Measurements from ENCODE around the gene GFOD2.

The GFOD2 gene

DNA sequence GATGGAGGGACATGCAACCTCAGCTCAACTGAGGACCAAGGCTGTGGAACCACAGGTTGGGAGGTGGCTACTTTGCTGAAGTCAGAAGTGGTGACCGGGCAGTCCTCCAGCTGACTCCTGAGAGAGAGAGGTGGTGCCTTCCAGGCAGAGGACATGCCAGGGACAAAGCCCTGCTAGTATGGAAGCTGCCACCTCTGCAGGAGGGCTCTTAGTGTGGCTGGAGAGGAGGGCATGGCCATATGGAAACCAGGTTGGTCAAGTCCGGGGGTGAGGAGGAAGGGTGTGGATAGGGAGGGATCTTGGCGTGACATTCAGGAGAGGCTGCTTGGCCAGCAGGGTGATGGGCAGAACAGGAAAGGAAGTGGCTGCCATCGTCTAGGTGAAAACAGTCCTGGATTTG is 46.8 kb downstream of the GFOD2 start:
- no peak for DNase-seq (ENCODE audit: low read depth)

DNA sequence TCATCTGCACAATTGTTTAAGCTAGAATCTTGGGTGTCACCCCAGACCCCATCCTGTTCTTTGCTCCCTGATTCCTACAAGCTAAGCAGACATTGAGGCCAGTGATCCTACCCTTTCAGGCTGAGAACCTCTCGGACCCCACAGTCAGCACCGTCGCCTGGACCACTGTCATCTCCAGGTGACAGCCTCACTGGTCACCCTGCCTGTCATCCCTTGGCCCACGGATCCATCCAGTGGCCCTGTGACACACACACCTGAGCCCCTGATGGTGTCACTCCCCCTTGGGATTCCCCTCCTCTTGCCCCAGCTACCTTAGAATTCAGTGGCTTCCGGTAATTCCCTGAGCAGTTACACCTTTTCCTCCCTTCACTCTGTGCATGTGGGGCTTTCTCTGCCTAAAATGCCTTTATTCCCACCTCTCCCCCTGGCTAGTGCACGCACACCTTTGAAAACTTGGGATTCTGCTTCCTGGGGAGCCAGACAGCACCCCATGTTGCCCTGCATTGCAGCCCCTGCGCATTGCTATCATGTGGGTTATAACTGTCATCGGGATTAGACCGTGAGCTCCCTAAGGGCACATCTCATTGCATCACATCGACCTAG is 49.5 kb downstream of the GFOD2 start:
- no peak for DNase-seq (ENCODE audit: low read depth)

DNA sequence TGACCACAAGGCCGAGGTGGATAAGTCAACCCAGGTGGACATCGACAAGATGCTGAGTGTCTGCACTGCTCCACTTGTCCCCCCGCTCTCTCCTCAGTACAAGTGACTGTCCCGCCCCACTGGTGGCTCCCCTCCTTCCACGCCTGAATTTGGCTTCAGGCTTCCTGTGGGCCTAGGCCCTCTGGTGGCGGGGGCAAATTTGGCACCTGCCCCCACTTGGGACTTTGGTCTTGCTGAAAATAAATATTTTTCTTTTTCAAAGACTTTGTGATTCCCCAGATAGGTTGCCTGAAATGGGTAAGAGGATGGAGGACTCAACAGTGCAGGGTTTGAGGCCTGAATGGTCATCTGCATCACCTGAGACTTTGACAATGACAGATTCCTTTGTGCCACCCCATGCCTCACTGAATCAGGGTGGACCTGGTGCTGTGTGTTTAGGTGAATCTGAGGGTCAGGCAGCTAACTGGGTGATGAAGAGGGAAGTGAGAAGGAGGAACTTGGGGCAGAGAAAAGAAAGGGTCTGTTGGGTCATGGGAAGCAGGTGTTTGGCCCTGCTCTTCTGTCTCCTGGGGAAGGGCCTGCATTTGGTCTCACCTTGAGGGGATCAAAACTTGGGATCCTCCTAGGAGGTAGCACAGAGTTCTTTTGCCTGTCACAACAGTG is 50.5 kb downstream of the GFOD2 start:
- DNase-seq (ENCODE audit: low read depth), result no peak

DNA sequence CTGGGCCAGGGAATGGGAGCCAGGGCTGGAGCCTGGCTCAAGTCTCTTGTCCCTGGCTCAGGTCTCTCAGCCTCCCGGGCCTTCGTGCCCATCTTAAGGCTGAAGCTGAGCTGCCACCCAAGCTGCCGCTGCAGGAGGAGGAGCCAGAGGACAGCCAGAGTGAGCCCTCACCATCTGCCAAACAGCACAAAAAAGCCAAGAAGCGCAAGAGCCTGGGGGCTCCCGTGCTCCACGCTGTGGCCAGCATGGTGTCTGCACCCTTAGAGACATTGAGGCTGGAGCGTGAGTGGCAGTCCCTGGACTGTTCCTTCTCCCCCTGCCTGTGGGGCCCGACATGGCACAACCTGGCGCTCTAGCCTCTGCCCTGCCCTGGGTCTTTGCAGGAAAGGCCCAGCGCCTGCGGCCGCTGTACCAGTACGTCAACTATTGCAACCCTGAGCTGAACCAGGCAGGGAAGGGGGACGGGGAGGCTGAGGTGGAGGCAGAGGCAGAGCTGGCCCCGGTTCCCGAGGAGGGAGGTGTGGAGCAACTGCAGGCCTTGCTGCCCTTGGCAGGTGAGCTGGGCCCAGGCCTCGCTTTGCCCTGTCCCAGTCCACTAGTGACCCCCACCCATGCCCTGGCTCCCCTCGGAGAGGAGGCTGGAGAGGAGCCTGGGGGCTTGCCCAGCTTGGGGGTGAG is 51.2 kb downstream of the GFOD2 start:
- DNase-seq (ENCODE audit: low read depth), result peak; percentile 89

DNA sequence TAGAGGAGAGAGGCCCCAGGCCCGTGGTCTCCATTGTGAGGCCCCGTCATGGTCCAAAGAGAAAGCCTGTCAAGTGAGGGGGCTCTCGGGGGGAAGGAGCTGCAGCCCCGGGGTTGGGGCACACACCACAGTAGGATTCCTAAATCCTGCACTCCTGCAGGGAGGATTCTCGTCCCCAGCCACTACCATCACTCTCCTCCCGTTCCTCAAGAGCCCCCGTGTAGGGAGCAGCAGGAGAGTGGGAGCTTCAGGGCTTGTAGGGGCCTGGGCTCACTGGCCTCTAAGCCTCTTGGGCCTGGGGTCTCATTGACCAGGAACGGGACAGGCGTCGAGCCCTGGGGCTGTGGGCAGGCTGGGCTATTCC is 51.7 kb downstream of the GFOD2 start:
- DNase-seq (ENCODE audit: low read depth), result no peak

DNA sequence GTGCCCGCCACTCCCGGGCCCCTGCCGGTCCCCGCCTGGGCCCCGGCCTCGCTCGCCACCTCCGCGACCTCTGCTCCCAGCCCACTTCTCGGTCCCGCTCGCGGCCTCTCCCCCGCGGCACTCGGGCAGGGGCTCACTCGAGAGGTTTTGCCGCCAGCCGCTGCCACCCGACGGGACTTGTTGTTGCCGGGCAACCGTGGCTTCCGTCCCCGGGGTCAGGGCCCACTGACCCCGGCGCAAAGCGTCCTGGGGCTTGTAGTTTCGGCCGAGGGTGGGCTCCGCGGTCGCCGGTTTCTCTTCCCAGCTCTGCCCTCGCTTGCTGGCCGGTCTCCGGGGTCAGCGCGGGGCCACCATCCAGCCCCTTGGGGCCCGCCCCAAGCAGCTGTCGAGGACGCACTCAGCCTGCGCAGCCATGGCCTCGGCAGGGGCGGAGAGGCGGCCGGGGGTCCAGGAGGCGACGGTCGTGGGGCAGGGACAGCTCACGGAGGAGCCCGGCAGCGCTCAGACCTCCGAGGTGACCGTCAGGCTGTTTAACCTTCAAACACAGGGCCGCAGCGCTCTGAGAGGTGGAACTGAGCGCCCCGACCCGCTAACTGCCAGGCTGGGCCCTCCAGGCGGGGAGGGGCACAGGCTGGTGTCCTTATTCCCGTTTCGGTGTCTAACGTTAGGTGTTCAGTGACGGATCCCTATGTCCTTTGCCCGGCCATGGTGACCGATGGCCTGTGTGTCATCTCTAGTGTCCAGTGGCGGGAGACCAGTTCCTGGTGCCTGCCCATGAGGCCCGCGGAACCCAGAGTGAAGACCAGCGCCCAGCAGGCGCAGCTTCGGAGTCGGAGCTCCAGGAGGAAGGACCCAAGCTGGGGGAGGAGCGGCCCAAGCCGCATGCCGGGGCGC is 52.3 kb downstream of the GFOD2 start, which contains the start of the genes C16orf86 and ENKD1:
Gene C16orf86, plus strand, starts transcription at position 256 of the 894 bp plus-strand sequence. Its CDS starts 157 bp downstream, at position 413.
Gene ENKD1, minus strand, starts transcription at position 192 of the 894 bp plus-strand sequence. CDS start 308 bp downstream, outside the sequence.
- DNase-seq (ENCODE audit: low read depth), result peak; percentile 53

DNA sequence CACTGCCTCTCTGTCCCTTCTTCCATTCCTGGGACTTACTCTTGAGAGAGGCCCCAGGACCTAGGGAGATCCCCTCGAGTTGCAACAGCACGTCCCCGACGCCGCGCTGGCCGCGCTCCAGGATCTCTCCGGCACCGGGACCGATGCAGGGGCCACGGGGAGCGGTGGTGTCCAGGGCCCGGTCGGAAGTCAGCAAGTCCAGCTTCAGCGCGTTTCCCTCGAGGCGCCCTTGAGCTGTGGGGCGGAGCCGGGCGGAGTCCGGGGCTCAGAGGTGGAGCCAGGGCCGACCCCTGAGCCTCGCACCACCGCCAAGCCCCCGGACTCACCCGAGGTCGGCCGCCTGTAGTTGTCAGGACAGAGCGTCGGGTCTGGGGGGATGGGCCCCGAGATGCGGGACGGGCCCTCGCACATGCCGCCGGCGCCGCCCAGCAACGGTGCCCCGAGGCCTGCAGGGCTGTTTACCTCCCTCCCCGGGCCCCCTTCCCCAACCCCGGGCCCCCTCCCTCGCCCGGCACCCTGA is 53.0 kb downstream of the GFOD2 start:
- DNase-seq (ENCODE audit: low read depth), result no peak

DNA sequence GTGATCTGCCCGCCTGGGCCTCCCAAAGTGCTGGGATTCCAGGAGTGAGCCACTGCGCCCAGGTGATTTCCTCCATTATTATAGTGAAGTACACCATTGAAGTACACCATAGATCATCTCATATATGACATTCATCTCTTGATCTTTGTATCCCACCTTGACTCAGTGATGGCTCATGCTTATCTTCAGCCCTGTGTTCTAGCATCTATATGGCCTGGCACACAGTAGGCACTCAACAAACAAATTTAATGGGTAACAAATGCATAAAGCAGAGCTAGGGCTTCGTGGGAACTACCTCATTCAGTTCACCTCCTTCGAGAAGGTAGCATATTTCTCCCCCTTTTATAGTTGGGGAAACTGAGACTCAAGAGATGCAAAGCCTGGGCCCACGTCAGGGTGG is 53.5 kb downstream of the GFOD2 start:
- DNase-seq (ENCODE audit: low read depth), result no peak

DNA sequence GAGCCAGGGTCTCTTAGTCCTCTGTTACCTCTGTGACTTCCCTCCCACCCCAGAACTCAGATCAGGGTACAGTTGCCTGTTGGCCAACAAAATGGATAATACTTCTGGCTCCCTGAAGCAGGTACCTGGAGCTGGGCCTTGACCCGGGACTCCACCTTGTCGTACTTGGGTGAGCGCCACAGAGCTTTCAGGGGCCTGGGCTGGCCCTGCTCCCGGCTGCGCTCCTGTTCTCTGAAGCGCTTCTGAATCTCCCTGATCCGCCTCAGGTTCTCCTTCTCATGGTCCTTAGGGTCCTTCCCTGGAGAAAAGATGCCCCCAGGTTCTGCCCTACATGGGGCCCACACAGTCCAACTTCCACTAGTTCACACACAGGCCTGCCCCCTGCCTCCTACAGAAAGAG is 54.2 kb downstream of the GFOD2 start:
- no peak for DNase-seq (ENCODE audit: low read depth)

DNA sequence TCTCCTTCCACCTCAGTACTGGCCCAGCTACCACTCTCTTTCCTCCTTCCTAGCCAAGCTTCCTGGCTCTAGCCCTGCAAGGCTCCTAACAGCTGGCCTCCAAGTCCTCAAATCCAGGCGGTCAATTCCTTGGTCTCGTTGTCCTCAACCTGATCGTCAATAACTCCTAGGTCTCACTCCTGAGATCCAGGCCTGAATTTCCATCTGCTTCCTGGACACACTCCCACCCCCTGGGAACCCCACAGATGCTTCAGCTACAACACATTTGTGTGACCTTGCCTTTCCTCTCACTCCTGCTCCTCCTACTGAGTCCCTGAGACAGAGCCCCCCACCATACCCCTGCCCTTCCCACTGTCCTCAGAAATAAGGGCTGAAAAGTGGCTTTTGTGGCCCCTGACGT is 54.9 kb downstream of the GFOD2 start:
- no peak for DNase-seq (ENCODE audit: low read depth)

DNA sequence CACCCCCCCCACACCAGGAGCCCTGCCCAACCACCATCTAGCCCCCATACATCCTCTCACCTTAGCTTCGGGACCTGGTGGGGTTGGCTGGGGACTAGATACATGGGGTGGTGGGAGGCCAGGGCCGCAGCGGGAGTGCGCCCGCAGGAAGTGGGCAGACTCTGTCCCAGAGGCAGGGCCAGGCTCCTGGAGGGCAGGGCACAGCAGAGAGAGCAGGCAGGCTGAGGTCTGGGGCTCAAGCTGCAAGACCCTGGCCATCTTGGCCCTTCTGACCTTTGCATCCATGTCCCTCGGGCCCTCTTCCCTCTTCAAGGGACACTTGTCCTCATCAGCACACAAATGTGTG is 55.3 kb downstream of the GFOD2 start:
- DNase-seq (ENCODE audit: low read depth), result no peak

DNA sequence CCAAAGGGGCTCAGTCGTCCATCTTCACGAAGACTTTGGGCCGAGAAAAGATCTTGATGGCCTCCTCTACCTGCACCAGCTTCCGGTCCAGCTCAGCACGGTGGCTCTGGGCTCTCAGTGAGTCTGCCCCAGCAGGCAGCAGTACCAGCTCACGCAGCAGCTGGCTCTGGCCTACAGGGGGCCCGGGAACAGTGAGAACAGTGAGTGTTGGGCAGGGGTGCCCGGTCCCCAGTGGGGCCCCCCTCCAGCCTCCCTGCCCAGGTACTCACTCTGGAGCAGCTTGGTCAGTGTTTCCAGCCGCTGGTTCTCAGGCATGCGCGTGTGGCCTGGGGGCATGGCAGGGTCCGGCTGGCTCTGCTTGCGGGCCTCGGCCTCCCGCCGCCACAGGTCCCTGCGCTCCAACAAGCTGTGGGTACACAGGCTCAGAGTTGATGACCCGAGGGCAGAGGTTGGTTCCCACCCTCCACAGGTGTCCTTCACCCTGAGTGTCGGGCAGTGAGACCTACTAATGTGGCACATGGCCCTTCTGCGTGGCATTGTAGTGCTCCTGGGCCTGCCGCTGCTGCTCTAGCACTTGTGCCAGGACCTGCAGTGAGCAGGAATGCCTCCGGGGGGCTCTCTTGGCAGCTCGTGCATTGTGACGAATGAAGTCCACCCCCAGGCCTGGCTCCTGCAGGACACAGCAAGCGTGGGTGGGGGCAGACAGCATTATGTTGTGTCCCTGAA is 55.8 kb downstream of the GFOD2 start:
- no peak for DNase-seq (ENCODE audit: low read depth)

DNA sequence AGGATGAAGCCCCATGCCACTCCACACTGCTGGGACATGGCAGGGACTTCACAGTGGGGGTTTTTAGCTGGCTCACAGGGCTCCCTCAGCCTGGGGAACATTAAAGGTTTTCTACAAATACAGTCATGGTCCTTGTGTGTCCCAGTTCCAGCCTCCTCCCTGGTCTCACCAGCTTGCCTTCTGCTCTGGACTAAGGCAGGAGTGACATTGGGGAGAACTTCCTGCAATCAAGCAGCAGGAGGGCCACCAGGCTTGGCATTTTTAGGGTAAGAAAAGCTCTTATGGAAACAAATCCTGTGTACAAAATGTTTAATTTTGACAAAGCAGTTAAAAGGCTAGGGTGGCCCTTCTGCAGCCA is 56.5 kb downstream of the GFOD2 start:
- no peak for DNase-seq (ENCODE audit: low read depth)

DNA sequence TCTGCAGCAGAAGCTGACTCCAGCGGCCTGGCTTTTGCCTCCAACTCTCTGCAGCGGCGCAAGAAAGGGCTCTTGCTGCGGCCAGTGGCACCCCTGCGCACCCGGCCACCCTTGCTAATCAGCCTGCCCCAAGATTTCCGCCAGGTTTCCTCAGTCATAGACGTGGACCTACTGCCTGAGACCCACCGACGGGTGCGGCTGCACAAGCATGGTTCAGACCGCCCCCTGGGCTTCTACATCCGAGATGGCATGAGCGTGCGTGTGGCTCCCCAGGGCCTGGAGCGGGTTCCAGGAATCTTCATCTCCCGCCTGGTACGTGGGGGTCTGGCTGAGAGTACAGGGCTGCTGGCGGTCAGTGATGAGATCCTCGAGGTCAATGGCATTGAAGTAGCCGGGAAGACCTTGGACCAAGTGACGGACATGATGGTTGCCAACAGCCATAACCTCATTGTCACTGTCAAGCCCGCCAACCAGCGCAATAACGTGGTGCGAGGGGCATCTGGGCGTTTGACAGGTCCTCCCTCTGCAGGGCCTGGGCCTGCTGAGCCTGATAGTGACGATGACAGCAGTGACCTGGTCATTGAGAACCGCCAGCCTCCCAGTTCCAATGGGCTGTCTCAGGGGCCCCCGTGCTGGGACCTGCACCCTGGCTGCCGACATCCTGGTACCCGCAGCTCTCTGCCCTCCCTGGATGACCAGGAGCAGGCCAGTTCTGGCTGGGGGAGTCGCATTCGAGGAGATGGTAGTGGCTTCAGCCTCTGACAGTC is 57.0 kb downstream of the GFOD2 start:
- no peak for DNase-seq (ENCODE audit: low read depth)

DNA sequence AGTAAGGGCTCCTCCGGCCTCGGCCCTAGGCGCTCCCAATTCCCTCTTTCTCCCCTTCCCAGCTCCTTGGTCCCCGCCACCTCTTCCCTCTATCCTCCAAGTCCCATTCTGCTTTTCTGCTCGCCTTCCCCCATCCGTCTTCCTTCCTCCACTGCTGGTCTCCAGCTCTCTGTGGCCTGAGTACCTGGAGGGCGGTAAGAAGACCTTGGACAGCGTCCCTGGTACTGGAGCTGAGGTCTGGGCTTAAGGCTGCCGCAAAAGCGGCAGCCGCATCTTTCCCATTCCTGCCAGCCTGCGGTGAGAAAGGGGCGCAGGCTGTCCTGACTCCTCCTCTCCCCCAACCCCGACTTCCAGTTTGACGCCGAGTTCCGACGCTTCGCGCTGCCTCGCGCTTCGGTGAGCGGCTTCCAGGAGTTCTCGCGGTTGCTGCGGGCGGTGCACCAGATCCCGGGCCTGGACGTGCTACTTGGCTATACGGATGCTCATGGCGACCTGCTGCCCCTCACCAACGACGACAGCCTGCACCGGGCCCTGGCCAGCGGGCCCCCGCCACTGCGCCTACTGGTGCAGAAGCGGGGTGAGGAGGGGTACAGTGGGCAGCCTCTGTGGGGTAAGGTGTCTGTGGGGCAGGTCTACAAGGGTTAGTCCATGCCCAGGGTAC is 57.9 kb downstream of the GFOD2 start:
- no peak for DNase-seq (ENCODE audit: low read depth)

DNA sequence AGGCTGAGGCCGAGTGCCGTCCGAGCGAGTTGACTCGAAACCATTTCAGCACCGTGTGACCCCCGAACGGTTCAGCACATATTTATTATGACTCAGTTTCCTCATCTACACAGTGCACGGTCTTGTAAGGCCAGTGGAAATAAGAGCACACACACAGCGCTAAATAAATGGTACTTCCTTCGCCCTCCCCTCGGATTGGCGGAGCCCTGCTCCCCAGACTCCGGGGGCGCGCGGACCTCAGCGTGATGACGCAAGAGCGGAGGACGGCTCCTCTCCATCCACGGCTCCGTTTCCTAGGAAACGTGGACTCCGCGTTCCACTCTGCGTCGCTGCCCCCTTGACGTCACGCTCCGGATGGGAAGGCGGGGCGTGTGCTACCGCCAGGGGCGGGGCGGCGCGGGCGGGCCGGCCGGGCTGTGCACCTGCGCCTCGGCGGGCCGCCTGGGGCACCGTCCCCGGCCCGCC is 58.5 kb downstream of the GFOD2 start, which contains the start of gene PARD6A:
Gene PARD6A, plus strand, starts transcription at position 397 of the 465 bp plus-strand sequence. CDS start 79 bp downstream, outside the sequence.
- DNase-seq (ENCODE audit: low read depth), result peak; percentile 95

DNA sequence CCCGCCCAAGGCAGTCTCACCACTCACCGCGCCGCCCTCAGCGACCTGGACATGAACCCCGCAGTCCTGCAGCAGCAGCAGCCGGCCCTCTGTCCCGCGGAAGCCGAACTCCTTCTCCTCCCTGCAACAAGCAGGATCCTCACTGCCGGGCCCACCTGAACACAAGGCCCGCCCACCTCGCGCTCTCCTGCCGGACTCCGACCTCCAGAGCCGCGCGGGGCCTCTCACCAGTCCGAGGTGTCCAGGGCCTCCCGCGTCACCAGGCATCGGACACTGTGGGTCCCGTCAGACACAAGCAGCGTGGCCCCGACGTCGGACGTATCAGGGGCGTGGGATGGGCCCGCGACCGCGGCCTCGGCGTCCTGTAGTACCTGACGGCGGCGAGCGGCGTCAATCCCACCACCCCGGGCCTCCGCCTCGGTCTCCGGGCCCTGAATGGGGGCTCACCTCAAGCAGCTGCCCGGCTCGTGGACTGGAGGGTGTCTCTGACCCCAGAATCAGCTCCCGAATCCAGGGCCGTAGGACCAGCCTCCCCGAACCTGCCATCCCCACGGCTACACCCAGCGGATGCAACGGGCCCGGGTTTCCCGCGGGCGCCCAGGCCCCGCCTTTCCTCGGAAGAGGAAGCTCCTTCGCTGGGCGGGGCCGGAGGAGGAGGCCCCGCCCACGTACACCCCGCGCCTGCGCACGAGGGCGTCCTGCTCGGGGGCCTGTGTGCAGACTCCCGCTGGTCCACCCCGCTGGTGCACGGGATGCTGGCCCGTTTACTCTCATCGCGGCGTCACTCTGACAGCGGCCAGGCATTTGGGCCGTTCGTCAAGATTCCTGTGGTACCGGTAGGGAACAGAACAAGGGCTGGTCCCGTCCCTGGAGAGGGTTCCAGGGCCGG is 59.2 kb downstream of the GFOD2 start, which contains the start of gene ACD:
Gene ACD, minus strand, starts transcription at position 586 of the 889 bp plus-strand sequence. Its CDS starts 40 bp downstream, at position 546.
- peak; percentile 75 for DNase-seq (ENCODE audit: low read depth)

DNA sequence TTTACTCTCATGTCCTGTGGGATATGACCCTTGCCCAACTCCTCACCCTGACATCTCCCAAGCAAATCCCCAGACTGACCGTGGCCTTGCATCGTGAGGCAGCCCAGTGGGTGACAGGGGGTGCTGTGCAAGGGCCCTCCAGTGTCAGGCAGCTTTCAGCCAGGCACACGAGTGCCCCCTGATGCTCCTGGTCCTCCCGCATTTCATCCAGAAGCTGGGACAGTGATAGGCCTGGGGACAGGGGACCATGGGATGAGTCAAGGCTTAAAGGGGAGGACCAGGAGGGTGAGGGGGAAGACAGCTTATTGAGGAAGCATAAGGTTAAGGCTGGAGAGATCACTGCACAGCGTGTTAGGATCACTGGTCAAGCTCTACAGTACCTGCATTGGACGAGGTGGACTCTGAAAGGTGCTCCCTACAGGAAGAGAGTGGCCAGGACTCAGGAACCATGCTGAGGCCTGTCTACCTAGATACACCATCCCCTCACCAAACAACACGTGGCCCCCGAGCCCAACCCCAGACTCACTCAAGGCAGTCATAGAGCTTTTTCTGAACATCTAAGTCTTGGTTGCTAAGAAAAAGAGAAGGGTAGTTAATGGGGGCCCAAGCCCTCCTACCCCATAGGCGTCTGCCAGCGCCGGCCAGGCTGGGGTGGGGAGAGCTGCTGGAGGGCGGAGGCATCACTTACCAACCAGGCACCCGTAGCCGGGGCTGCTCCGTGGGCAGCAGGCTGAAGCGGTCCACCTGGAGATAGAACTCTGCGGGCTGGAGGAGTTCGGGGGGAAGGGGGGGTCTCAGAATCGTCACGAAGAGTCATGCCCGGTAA is 60.1 kb downstream of the GFOD2 start:
- DNase-seq (ENCODE audit: low read depth), result no peak
